HG03039 (cell line): ENCODE data around the gene TLCD3B.

Experiments used
- ATAC-seq: cut with Tn5 transposase; IDR thresholded peaks from one replicate; pipeline ENCODE4 v1.9.1; 2021; ENCODE audit warnings: mild to moderate bottlenecking, moderate library complexity; ENCODE audit not compliant: unreplicated experiment

Gene TLCD3B

DNA sequence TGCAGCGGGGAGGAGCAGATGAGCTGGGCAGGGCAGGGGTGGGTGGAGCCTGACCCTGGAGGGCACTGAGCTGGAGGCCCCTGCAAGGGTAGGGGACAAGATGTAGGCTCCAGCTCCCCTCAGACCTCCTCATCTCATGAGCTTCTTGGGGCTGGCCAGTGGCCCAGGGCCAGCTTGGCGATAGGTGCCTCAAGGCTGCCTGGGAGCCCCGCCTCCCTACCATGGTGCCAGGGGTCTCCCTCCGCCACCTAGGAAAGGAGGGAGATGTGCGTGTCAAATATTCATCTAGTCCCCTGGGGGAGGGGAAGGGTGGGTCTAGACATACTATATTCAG lies 39.5 kb downstream of the TLCD3B start:
- ATAC-seq, result no peak

DNA sequence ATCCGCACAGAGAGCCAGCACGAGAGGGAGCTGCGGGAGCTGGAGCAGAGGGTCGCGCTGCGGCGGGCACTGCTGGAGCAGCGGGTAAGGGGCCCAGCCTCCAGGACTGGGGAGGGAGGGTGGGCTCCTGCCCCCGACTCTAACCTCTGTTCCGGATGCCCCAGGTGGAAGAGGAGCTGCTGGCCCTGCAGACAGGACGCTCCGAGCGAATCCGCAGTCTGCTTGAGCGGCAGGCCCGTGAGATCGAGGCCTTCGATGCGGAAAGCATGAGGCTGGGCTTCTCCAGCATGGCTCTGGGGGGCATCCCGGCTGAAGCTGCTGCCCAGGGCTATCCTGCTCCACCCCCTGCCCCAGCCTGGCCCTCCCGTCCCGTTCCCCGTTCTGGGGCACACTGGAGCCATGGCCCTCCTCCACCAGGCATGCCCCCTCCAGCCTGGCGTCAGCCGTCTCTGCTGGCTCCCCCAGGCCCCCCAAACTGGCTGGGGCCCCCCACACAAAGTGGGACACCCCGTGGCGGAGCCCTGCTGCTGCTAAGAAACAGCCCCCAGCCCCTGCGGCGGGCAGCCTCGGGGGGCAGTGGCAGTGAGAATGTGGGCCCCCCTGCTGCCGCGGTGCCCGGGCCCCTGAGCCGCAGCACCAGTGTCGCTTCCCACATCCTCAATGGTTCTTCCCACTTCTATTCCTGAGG lies 40.0 kb downstream of the TLCD3B start:
- no peak for ATAC-seq

DNA sequence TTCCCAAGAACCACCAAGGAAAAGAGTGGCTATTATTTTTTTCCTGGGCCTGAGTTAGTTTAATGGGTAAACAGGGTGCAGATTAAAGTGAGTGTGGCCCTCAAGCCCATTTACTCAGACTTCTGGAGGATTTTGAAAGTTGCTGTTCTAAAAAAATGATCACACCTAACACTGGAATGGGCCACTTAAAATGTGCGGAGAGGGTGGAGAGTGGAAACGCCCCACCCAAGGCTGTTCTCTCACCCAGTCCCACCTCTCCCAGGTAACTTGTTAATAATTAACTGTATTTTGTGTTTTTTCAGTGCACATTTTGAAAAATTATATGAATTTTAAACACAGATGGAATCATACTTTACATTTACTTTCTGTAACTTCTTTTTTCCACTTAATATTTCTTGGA lies 41.0 kb downstream of the TLCD3B start:
- no peak for ATAC-seq

DNA sequence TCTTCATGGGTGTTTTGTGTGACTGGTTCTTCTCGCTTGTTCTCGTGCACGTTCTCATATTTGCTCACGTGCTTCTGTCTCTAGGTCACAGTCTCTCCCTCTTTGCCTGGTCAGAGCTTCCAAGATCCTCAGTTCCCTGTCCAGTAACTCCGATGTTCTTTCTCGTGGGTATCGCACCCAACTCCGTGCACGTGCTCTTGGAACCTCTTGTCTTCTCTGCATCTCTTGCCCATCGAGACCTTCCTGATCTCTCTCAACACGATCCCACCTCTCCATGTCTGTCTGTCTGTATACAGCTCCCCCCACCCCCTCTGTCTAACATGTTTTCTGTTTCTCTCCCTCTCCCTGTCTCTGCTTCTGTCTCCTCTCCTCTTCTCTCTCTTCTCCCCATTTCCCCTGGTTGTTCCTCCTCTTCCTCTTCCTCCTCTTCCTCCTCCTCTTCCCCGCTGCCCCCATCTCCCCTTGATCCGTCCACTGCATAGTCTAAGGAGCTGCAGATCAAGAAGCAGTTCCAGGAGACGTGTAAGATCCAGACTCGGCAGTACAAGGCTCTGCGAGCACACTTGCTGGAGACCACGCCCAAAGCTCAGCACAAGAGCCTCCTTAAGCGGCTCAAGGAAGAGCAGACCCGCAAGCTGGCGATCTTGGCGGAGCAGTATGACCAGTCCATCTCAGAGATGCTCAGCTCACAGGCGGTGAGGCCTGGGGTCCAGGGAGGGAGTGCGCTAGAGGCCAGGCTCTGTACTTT lies 41.8 kb downstream of the TLCD3B start:
- no peak for ATAC-seq

DNA sequence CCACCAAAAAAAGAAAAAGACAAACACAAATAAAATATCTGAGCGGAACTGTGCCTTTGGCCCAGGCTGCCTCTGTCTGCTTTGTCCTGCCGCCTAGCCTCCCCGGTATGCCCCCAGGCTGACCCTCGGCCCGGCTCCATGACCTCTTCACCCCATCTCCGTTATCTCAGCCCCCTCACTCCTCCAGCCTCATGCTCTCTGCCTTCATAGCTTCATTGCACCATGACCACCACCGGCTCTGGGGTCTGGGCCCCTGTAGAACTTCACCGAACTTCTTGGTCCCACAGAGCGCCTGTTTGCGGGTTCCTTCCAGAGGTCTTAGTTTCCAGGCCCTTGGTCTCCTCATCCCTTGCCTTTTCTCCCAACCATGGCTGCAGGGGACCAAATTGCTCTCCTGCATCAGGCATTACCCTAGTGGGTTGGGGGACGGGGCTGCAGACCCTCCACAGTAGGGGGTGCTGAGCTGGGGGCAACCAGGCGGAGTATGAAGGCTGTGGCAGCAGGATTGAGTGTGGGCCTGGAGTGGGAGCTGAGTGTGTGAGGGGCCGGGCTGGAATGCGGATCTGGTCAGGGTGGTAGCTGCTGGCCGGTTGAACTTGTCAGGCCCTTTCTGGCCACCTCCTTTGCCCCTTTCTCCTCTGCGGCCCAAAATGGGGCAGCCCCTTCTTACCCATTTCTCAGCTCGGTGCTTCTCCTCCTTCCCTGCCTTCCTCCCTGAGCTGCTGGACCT lies 42.6 kb downstream of the TLCD3B start:
- ATAC-seq, result no peak

DNA sequence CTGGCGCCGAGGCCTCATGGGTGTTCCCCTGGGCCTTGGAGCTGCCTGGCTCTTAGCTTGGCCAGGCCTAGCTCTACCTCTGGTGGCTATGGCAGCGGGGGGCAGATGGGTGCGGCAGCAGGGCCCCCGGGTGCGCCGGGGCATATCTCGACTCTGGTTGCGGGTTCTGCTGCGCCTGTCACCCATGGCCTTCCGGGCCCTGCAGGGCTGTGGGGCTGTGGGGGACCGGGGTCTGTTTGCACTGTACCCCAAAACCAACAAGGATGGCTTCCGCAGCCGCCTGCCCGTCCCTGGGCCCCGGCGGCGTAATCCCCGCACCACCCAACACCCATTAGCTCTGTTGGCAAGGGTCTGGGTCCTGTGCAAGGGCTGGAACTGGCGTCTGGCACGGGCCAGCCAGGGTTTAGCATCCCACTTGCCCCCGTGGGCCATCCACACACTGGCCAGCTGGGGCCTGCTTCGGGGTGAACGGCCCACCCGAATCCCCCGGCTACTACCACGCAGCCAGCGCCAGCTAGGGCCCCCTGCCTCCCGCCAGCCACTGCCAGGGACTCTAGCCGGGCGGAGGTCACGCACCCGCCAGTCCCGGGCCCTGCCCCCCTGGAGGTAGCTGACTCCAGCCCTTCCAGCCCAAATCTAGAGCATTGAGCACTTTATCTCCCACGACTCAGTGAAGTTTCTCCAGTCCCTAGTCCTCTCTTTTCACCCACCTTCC lies 43.5 kb downstream of the TLCD3B start:
- ATAC-seq, result no peak

DNA sequence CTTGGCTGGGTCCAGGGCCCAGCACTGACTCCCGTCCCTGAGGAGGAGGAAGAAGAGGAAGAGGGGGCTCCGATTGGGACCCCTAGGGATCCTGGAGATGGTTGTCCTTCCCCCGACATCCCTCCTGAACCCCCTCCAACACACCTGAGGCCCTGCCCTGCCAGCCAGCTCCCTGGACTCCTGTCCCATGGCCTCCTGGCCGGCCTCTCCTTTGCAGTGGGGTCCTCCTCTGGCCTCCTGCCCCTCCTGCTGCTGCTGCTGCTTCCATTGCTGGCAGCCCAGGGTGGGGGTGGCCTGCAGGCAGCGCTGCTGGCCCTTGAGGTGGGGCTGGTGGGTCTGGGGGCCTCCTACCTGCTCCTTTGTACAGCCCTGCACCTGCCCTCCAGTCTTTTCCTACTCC lies 44.1 kb downstream of the TLCD3B start:
- ATAC-seq, result no peak

DNA sequence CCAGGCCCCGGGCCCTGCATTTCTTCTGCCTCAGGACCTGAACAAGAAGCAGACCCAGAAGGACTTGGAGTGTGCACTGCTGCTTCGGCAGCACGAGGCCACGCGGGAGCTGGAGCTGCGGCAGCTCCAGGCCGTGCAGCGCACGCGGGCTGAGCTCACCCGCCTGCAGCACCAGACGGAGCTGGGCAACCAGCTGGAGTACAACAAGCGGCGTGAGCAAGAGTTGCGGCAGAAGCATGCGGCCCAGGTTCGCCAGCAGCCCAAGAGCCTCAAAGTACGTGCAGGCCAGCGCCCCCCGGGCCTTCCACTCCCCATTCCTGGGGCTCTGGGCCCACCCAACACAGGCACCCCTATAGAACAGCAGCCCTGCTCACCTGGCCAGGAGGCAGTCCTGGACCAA lies 44.8 kb downstream of the TLCD3B start:
- ATAC-seq, result no peak

DNA sequence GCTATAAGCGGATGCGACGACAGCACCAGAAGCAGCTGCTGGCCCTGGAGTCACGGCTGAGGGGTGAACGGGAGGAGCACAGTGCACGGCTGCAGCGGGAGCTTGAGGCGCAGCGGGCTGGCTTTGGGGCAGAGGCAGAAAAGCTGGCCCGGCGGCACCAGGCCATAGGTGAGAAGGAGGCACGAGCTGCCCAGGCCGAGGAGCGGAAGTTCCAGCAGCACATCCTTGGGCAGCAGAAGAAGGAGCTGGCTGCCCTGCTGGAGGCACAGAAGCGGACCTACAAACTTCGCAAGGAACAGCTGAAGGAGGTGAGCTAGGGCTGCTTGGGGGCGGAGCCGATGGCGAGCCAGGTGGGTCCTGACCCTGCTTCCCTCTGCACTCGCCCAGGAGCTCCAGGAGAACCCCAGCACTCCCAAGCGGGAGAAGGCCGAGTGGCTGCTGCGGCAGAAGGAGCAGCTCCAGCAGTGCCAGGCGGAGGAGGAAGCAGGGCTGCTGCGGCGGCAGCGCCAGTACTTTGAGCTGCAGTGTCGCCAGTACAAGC lies 45.7 kb downstream of the TLCD3B start:
- no peak for ATAC-seq

DNA sequence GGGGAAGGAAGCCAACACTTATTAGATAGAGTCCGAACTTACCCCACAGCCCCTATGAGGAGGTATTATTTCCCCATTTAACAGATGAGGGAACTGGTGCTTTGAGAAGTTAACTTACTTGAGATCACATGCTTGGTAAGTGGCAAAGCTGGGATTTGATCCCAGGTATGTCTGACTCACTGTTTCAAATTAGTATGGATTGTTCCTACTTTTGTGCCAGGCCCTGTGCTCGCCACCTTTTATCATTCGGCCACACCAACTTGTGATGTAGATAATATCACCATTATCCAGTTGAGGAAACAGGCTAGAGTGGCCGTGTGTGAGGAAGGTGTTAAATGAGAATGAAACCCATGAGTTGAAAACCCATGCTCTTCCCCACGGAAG lies 46.3 kb downstream of the TLCD3B start:
- ATAC-seq, result no peak

DNA sequence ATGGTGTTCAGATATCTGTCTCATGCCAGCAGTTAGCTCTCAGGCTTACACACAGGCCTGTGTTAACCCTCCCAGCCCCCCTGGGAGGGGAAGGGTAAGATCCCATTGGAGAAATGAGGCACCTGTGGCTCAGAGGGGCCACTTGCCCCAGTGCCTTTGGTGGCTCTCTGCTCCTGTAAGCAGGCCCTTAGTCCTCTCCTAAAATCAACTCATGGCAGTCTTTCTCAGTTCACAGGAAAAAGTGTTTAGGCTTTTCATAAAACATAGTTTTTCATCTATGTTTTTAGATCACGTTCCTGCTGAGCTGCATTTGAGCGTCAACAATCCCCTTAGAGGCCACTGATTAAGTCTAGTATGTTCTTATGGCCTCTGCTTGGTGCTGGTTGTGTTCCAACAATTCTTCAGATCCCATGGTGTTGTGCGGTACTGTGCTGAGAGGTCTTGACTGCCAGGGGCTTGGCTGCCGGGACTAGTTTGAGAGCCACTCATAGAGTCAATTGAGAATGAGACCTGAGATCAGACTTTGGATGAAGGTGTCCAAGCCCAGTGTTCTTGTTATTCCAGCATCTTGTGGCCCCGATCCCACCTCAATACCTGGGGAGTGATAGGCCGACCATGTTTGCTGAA lies 46.8 kb downstream of the TLCD3B start:
- ATAC-seq, result no peak

DNA sequence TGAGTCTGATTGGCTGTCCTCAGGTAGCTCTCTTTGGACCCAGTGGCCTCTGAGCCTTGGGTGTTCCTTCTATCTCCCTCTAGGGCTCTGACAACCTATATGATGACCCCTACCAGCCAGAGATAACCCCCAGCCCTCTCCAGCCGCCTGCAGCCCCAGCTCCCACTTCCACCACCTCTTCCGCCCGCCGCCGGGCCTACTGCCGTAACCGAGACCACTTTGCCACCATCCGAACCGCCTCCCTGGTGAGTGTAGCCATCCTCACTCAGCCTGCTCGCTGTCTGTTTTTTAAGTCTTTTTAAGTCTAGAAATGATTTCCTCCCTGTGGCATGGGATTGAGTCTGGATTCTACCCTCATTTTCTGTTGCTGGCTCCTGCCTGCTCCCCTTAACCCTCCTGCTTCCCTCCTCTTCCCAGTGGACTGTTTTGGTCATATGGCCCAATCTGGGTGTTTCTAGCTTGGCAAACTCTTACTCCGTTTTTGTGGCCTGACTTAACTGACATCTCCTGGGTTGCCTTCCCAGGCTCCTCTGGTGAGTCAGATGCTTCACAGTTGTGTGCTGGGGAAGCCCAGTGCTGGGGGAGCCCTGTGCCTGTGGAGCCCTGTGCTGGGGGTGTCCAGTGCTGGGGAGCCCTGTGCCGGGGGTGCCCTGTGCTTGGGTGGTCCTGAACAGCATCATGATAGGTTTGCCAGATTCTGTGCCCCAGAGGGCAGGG lies 47.5 kb downstream of the TLCD3B start:
- no peak for ATAC-seq

DNA sequence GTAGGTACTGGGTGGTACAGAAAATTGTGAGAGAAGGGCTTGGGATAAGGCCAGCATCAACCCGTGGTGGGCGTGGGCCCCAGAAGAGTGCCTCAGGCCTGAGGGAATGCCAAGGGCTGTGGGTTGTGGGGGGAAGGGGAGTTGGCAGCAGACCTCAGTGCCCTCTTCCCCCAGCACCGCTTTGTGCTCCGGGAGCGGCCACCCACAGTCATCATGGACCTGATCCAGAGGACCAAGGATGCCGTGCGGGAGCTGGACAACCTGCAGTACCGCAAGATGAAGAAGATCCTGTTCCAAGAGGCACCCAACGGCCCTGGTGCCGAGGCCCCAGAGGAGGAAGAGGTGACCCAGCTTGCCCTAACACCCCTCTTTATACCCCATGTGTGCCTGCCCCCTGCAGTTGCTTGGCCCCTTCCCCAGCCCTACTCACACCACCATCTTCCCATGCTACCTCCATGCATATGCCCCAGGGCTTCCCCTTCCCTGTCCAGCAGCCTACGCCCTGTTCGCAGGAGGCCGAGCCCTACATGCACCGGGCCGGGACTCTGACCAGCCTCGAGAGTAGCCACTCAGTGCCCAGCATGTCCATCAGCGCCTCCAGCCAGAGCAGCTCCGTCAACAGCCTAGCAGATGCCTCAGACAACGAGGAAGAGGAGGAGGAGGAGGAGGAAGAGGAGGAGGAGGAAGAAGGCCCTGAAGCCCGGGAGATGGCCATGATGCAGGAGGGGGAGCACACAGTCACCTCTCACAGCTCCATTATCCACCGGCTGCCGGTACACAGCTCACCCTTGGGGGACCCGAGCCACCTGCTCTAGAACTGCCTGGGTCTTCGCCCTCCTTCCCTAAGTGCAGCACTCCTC lies 48.3 kb downstream of the TLCD3B start:
- no peak for ATAC-seq

DNA sequence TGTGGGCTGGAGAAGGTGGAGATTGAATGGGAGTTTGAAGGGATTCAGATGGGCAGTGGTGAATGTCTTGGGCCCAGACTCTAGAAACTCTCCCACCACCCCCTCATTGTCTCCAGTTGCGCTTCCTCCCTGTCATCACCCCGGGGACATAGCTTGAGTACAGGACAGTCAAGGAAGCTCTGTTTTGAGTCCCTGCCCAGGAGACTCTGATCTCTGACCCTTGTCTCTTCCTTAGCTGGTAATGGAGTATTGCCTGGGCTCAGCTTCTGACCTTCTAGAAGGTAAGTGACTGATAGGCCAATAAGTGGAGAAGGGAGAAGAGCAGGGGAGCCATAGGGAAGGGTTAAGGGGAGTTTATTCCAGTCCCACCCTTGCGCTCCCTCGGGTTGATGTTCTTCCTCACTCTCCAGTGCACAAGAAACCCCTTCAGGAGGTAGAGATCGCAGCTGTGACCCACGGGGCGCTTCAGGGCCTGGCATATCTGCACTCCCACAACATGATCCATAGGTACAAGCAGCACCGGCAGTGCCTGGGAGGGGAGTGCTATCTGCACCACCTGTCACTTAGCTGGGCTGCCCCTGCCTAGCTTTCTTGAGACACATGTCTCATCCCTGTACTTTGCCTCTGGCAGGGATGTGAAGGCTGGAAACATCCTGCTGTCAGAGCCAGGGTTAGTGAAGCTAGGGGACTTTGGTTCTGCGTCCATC lies 52.4 kb downstream of the TLCD3B start:
- ATAC-seq, result no peak

DNA sequence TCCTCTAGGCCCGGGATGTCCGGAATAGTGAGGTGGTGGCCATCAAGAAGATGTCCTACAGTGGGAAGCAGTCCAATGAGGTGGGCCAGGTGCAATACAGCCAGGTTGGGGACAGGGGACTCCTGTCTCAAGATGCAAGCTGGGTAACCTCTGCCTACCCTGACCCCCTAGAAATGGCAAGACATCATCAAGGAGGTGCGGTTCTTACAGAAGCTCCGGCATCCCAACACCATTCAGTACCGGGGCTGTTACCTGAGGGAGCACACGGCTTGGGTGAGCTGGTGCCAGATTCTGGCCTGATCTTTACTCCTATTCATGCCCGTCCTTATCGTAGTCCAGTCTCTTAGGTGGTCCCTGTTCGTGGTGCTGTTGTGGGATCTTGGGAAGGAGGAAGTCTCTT lies 53.0 kb downstream of the TLCD3B start:
- no peak for ATAC-seq

DNA sequence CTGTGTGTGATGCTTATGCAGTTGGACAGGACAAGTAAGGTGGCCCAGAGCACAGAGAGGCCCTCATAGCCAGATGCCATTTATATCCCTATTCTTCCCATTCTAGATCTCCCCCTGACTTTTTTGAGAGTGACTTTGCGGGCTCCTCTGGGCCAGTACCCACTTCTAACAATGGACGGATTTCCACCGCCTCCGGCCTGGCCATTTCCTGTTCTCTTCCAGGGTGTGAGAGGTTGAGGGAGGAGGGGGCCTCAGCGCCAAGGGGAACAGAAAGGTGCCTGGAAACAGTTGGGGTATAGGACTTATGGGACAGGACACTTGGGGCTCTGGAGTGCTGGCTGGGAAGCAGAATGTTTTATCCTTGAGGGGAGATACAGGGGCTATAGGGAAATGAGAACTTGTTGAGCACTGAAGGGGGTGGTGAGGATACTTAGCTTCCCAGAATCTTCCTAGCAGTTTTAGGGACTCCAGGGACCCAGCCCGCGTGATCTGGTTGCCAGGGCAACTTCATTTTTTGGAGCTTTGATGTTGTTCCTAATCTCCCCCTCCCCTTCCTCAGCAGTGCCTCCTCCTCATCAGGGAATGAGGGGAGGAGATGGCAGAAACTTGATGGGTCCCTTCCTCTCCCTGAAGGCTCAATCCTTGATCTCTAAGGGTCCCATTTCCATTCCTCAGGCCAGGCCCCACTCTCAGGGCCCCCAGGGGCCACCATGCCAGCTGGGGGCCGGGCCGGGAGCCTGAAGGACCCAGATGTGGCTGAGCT lies 53.8 kb downstream of the TLCD3B start:
- no peak for ATAC-seq

DNA sequence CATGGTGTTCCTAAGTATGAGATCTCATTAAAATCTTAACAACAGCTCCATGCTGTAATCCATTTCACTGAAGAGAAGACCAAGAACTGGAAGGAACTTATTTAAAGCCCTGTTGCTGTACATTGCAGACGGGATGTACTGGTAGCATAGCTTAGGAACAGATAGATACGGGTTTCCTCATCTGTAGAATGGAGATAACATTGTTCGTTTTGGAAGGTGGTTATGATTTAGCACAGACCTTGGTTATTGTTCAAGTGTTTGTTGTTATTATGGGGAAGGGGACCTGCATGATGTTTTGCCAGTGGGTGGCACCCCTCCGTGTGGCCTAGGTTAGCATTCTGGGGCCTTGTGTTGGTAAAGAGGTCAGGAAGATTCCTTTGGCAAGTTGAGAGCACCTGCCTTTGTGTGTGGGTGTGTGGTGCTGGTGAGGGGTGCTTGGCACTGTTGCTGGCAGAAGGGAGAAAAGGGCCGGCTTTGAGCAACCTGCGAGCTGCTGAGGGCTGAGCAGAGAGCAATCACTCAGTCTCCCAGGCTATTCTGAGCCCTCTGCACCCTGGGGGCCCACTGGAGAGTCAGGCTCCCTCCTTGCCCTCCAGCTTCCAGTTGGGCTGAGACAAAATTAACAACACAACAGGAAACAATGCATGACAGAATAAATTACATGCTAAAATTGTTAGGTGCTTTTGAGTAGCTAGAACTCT lies 55.1 kb downstream of the TLCD3B start:
- no peak for ATAC-seq
